ENCODE results near the gene PTPRH.
"Not testable (repeated sequence)": the region's sequence is repeated elsewhere in the genome, so short reads cannot be mapped to it uniquely, and the experiment has no call there.

The PTPRH gene

DNA sequence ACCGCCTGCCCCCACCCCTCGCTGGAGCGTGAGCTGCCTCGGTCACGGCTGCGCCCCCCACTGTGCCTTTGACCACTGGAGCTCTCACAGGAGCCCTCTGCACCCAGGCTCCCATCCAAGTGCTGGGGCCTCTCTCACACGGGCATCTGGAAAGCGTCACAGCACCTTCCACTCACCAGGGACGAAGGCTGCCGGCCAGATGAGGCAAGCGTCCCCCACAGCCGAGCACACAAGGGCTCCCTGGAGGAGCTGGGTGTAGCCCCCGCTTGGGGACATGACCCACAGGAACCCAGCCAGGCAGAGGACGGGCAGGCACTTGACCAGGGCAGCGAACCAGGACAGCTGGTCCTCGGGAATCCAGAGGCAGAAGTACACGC is 18.7 kb upstream of the PTPRH start:
- TF ChIP-seq, protein P1, sequence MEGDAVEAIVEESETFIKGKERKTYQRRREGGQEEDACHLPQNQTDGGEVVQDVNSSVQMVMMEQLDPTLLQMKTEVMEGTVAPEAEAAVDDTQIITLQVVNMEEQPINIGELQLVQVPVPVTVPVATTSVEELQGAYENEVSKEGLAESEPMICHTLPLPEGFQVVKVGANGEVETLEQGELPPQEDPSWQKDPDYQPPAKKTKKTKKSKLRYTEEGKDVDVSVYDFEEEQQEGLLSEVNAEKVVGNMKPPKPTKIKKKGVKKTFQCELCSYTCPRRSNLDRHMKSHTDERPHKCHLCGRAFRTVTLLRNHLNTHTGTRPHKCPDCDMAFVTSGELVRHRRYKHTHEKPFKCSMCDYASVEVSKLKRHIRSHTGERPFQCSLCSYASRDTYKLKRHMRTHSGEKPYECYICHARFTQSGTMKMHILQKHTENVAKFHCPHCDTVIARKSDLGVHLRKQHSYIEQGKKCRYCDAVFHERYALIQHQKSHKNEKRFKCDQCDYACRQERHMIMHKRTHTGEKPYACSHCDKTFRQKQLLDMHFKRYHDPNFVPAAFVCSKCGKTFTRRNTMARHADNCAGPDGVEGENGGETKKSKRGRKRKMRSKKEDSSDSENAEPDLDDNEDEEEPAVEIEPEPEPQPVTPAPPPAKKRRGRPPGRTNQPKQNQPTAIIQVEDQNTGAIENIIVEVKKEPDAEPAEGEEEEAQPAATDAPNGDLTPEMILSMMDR (IDR thresholded peaks at IDR 0.05) = no peak
- TF ChIP-seq ZFX (IDR thresholded peaks at IDR 0.05; ENCODE audit: borderline replicate concordance) = no peak

GRCh38 chr19:55227241-55228014 is 18.1 kb upstream of the PTPRH start:
- no peak for TF ChIP-seq ZFX (IDR thresholded peaks at IDR 0.05; ENCODE audit: borderline replicate concordance)
- TF ChIP-seq, protein P1 (IDR thresholded peaks at IDR 0.05) = no peak
- H3K27ac ChIP-seq = no peak overlapping the region

More for the DNA sequence above, 18.7 kb upstream of the PTPRH start:
- H3K27ac ChIP-seq = no peak overlapping the region

DNA sequence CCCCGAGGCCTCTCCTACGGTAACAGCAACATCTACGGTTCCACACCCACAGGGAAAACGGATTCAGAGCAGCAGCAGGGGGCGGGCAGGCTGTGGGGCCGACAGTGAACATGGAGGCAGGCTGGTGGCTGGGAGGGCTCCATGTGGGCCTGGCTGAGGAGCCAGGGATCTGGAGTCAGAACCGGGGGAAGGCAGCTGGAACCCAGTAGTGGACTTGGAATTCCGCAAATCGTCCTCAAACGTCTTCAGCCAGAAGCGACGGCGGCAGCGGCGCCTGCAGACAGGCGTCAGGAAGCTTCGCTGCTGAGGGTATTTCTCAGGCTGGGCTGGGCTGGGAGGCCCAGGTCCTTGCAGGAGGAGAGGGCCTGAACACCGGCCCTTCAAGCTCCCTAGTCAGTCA is 17.5 kb upstream of the PTPRH start:
- H3K27ac ChIP-seq = no peak overlapping the region
- no peak for TF ChIP-seq ZFX (IDR thresholded peaks at IDR 0.05; ENCODE audit: borderline replicate concordance)
- TF ChIP-seq, protein P1 (IDR thresholded peaks at IDR 0.05) = no peak

DNA sequence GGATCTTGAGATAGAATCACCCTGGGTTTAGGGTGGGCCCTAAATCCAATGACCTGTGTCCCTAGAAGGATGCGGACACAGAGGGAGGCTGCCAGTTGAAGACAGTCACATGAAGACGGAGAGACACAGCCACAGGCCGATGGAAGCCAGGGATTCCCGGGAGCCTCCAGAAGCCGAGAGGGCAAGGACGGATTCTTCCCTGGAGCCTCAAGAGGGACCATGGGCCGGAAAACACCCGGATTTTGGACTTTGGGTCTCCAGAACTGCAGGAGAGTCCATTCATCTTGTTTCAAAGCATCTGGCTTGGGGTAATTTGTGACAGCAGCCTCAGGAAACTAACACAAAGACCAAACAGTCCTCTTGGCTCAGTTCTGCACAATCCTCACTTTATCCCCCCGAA is 17.0 kb upstream of the PTPRH start:
- TF ChIP-seq ZFX (IDR thresholded peaks at IDR 0.05; ENCODE audit: borderline replicate concordance) = no peak
- TF ChIP-seq, protein P1 (IDR thresholded peaks at IDR 0.05) = no peak
- H3K27ac ChIP-seq = no peak overlapping the region

DNA sequence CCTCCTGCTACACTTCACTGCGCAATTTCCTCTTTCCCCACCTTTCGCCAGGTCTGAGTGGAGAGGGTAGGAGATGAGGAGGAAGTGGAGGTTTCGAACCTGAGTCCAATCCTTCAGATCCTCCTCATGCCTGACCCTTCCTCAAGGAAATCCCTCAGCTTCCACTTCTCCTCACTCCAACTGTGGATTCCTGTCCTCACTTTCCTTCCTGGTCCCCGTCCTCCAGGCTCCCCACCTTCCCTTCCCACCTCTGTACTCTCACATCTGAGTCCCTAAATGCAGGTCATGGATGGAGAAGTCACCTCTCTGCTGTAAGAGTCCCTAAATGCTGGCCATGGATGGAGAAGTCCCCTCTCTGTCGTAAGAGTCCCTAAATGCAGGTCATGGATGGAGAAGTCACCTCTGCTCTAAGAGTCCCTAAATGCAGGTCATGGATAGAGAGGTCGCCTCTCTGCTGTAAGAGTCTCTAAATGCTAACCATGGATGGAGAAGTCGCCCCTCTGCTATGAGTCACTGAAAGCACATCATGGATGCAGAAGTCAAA is 16.2 kb upstream of the PTPRH start:
- TF ChIP-seq ZFX (IDR thresholded peaks at IDR 0.05; ENCODE audit: borderline replicate concordance) = no peak
- TF ChIP-seq, protein P1 (IDR thresholded peaks at IDR 0.05) = no peak
- H3K27ac ChIP-seq = no peak overlapping the region; the same call in 1 of the 2 replicates

GRCh38 chr19:55224679-55225414 is 15.5 kb upstream of the PTPRH start:
- H3K27ac ChIP-seq = not testable (repeated sequence)

GRCh38 chr19:55224038-55224665 is 14.9 kb upstream of the PTPRH start:
- TF ChIP-seq ZFX (IDR thresholded peaks at IDR 0.05; ENCODE audit: borderline replicate concordance) = no peak
- TF ChIP-seq, protein P1 (IDR thresholded peaks at IDR 0.05) = no peak
- H3K27ac ChIP-seq = peak overlapping the region; percentile 27; the same call in 1 of the 2 replicates
